C4-2B (cell line): ENCODE results near the gene DGKB.

ENCODE experiments used
- CTCF ChIP-seq: fragments of 450-650 bp; conservative IDR thresholded peaks from 2 replicates; pipeline ENCODE4 v1.5.1; 2017; ENCODE audit warnings: mild to moderate bottlenecking
- ZFX ChIP-seq: fragments of 450-650 bp; IDR thresholded peaks from 2 replicates; pipeline ENCODE4 v1.6.1; 2017

GRCh38 chr7:14685167-14685566 lies 217.4 kb downstream of the DGKB start:
- TF ChIP-seq CTCF (no peak), ZFX (no peak)
